Erythroblast (primary cell): ENCODE results near the gene SCARB1.

Source experiments
- GATA1 ChIP-seq: IDR thresholded peaks from 2 replicates; pipeline ENCODE4 v1.6.1; 2011; ENCODE audit warnings: low read depth, mild to moderate bottlenecking, control low read depth, low read length, moderate library complexity
- POLR2A ChIP-seq: IDR thresholded peaks from 2 replicates; pipeline ENCODE4 v1.6.1; 2011; ENCODE audit warnings: mild to moderate bottlenecking, low read length

- no peak for TF ChIP-seq POLR2A
- TF ChIP-seq GATA1: no peak
These were observed 89.6 kb downstream of the SCARB1 start for GRCh38 chr12:124774054-124774461.
